Kasumi-1 (cell line): ENCODE data around the gene MRPL9.

Experiments used
- DNase-seq, 2 experiments: peaks; one replicate each; lab custom pipeline; 2025; lab: John Stamatoyannopoulos, UW

MRPL9 gene

GRCh38 chr1:151762941-151763921, at the start of gene MRPL9:
TSS of gene MRPL9 (minus strand) at chr1:151763496. CDS start at chr1:151763479, 17 bp downstream.
- peak; percentile 79 to 85 for DNase-seq

- no peak for DNase-seq
These were observed 47.9 kb upstream of the MRPL9 start for GRCh38 chr1:151811181-151811580.

GRCh38 chr1:151809985-151810556, 46.8 kb upstream of the MRPL9 start:
- DNase-seq: no peak

- no peak for DNase-seq
These were observed 46.1 kb upstream of the MRPL9 start for GRCh38 chr1:151809290-151809984.

GRCh38 chr1:151807766-151808165, 44.5 kb upstream of the MRPL9 start:
- DNase-seq: no peak

- no peak for DNase-seq
These were observed 43.8 kb upstream of the MRPL9 start for GRCh38 chr1:151807131-151807530.

- no peak for DNase-seq
These were observed 42.9 kb upstream of the MRPL9 start for GRCh38 chr1:151806170-151806569.

- no peak for DNase-seq
These were observed 41.9 kb upstream of the MRPL9 start, which contains the start of gene LINGO4 for GRCh38 chr1:151805066-151805820. TSS of gene LINGO4 (minus strand) at chr1:151805419. CDS start at chr1:151802704, 2,715 bp downstream.

GRCh38 chr1:151803915-151804314, 40.6 kb upstream of the MRPL9 start:
- DNase-seq: no peak

- DNase-seq: no peak
These were observed 39.9 kb upstream of the MRPL9 start for GRCh38 chr1:151803164-151803563.

- DNase-seq: no peak
These were observed 39.1 kb upstream of the MRPL9 start for GRCh38 chr1:151802372-151802771.

- no peak for DNase-seq
These were observed 38.5 kb upstream of the MRPL9 start for GRCh38 chr1:151801846-151802245.

GRCh38 chr1:151801310-151801820, 38.1 kb upstream of the MRPL9 start:
- no peak for DNase-seq

GRCh38 chr1:151800830-151801229, 37.5 kb upstream of the MRPL9 start:
- DNase-seq: no peak

- DNase-seq: peak; percentile 3 to 27
These were observed 36.1 kb upstream of the MRPL9 start for GRCh38 chr1:151799179-151800022.

GRCh38 chr1:151798571-151798970, 35.3 kb upstream of the MRPL9 start:
- peak; percentile 51 to 62 for DNase-seq

- no peak for DNase-seq
These were observed 27.8 kb upstream of the MRPL9 start for GRCh38 chr1:151790940-151791651.

- DNase-seq: peak; percentile 100
These were observed 27.0 kb upstream of the MRPL9 start, which contains the start of gene TDRKH for GRCh38 chr1:151790071-151790939. TSS of gene TDRKH (minus strand) at chr1:151790500. CDS start at chr1:151783022, 7,478 bp downstream.

GRCh38 chr1:151787689-151788088, 24.4 kb upstream of the MRPL9 start:
- no peak for DNase-seq
